Activated naive CD4-positive, alpha-beta T cell treated with anti-CD3 and anti-CD28 coated beads for 36 hours (primary cell): ENCODE data around the gene METTL16. TPM values are rescaled to one million over a fixed set of nuclear protein-coding genes. Genes with fewer than 3 reads are reported as not detected.
"Not testable (repeated sequence)": the region's sequence is repeated elsewhere in the genome, so short reads cannot be mapped to it uniquely, and the experiment has no call there.

ENCODE experiments used
- CTCF ChIA-PET: fragments of 350-600 bp; sonication (Branson Sonifier 250); formaldehyde crosslinking; loops from one replicate; lab custom pipeline; 2021; ENCODE audit warnings: antibody characterized with exemption; lab: Charles Lee
- DNase-seq: peaks from one replicate; pipeline ENCODE4 v3.0.0-alpha.2; 2020
- H3K27ac Mint-ChIP-seq: one replicate; pipeline ENCODE4 v1.8.0; 2021; ENCODE audit warnings: mild to moderate bottlenecking, mixed read lengths
- H3K27me3 Mint-ChIP-seq: one replicate; pipeline ENCODE4 v1.8.0; 2021; ENCODE audit warnings: low read depth, mixed read lengths
- H3K36me3 Mint-ChIP-seq: one replicate; pipeline ENCODE4 v1.8.0; 2021; ENCODE audit warnings: low read depth, mixed read lengths
- H3K4me1 Mint-ChIP-seq: one replicate; pipeline ENCODE4 v1.8.0; 2021; ENCODE audit warnings: low read depth, mixed read lengths
- H3K4me3 Mint-ChIP-seq: one replicate; pipeline ENCODE4 v1.8.0; 2021; ENCODE audit warnings: mild to moderate bottlenecking, moderate library complexity, mixed read lengths
- H3K9me3 Mint-ChIP-seq: one replicate; pipeline ENCODE4 v1.8.0; 2021; ENCODE audit warnings: mixed read lengths
- intact Hi-C: fragments of 100-400 bp; cut with micrococcal nuclease; formaldehyde crosslinking; loops from one replicate; pipeline ENCODE4 v1.15.1; 2023
- total RNA-seq, 2 experiments: library from RNA; stranded (reverse); gene quantifications; one replicate each; pipeline ENCODE4 v1.2.3, GENCODE V29; 2021

Gene METTL16
- total RNA-seq, 2 experiments from 2014 or later, result 44.8 to 45.5 TPM

GRCh38 chr17:2489286-2489685 is 22.4 kb downstream of the METTL16 start:
- H3K27me3 Mint-ChIP-seq, CTCF ChIA-PET, intact Hi-C loops, H3K4me3 Mint-ChIP-seq, DNase-seq, H3K27ac Mint-ChIP-seq, H3K9me3 Mint-ChIP-seq: not testable (repeated sequence)
- H3K36me3 Mint-ChIP-seq, result peaks cover 10% of the 10 kb centered on the region
- H3K4me1 Mint-ChIP-seq, result peaks cover 32% of the 10 kb centered on the region

- CTCF ChIA-PET, result interaction anchor here (1.1 kb wide), 1 partner anchor 105 kb away, joined by 3 read pairs; no protein-coding TSS in a partner anchor
- H3K4me3 Mint-ChIP-seq, result no peak overlapping the region
- H3K4me1 Mint-ChIP-seq, result peaks cover 49% of the 10 kb centered on the region
- DNase-seq, result no peak
- no peaks in the 10 kb centered on the region for H3K27me3 Mint-ChIP-seq
- intact Hi-C loops, result no loop called here
- H3K27ac Mint-ChIP-seq, result no peak overlapping the region
- H3K36me3 Mint-ChIP-seq, result peaks cover 5% of the 10 kb centered on the region
- no peaks in the 10 kb centered on the region for H3K9me3 Mint-ChIP-seq
Observed at GRCh38 chr17:2487306-2487705, 24.4 kb downstream of the METTL16 start.

- H3K36me3 Mint-ChIP-seq, DNase-seq, H3K4me3 Mint-ChIP-seq, intact Hi-C loops, H3K9me3 Mint-ChIP-seq, CTCF ChIA-PET, H3K27ac Mint-ChIP-seq, H3K27me3 Mint-ChIP-seq: not testable (repeated sequence)
- peaks cover 52% of the 10 kb centered on the region for H3K4me1 Mint-ChIP-seq
Observed at GRCh38 chr17:2486709-2487108, 25.0 kb downstream of the METTL16 start.

GRCh38 chr17:2485970-2486369 is 25.7 kb downstream of the METTL16 start:
- CTCF ChIA-PET, result no interaction called here
- no peak overlapping the region for H3K27ac Mint-ChIP-seq
- no peak for DNase-seq
- H3K4me1 Mint-ChIP-seq, result peaks cover 50% of the 10 kb centered on the region
- no peak overlapping the region for H3K4me3 Mint-ChIP-seq
- H3K36me3 Mint-ChIP-seq, result peaks cover 3% of the 10 kb centered on the region
- no peaks in the 10 kb centered on the region for H3K27me3 Mint-ChIP-seq
- H3K9me3 Mint-ChIP-seq, result no peaks in the 10 kb centered on the region
- intact Hi-C loops, result no loop called here

DNA sequence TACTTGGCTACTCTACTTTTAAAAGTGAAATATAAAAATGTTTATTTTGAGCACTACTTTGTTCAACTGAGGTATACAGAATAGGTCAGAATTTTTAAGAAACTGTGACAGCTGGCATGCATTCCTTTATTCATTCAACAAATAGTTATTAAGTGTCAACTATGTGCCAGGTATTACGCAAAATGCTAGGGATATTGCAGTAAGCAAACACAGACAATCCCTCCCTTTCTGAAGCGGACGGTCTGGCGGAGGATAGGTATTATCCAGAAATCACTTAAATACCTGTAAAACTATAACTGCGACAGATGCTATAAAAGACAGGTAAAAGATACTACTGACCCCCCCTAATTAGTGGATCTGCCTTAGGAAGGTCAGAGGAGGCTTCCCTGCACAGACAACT is 26.1 kb downstream of the METTL16 start:
- Mint-ChIP-seq H3K36me3 (peaks cover 1% of the 10 kb centered on the region), H3K4me1 (peaks cover 48% of the 10 kb centered on the region), H3K9me3 (no peaks in the 10 kb centered on the region), H3K27ac (no peak overlapping the region), H3K4me3 (no peak overlapping the region), H3K27me3 (no peaks in the 10 kb centered on the region)
- intact Hi-C loops, result no loop called here
- DNase-seq, result no peak
- CTCF ChIA-PET, result no interaction called here

DNA sequence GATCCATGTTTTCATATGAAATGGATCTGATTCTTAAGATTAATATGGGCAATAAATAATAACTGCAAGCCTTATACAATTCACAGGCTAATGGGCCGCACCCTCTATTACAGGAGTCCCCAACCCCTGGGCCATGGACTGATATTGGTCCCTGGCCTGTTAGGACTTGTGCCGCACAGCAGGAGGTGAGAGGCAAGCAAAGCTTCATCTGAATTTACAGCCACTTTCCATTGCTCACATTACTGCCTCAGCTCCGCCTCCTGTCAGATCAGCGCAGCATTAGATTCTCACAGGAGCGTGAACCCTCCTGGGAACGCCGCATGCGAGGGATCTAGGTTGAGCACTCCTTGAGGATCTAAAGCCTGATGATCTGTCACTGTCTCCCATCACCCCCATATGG is 26.8 kb downstream of the METTL16 start:
- H3K27ac Mint-ChIP-seq, result no peak overlapping the region
- peaks cover 1% of the 10 kb centered on the region for H3K36me3 Mint-ChIP-seq
- H3K27me3 Mint-ChIP-seq, result no peaks in the 10 kb centered on the region
- CTCF ChIA-PET, result no interaction called here
- no peaks in the 10 kb centered on the region for H3K9me3 Mint-ChIP-seq
- intact Hi-C loops, result no loop called here
- DNase-seq, result no peak
- no peak overlapping the region for H3K4me3 Mint-ChIP-seq
- peaks cover 48% of the 10 kb centered on the region for H3K4me1 Mint-ChIP-seq

DNA sequence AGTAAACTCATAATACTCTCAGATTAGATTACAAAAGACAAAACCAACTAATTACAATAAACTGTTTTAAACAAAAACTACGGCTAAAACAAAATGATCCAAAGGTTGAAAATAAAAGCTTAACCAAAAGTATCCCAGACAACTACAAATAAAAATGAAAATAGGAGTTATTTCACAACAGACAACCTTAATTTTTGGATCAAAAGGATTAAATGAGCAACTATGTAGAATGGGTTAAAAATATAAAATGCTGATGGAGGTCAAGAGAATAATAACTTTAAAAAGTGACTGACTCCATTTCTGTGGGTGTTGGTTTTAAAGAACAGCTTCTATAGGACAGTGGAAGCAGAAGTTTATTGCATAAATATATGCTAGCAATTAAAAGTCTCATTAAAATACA is 28.6 kb downstream of the METTL16 start:
- H3K4me1 Mint-ChIP-seq, result peaks cover 41% of the 10 kb centered on the region
- H3K4me3 Mint-ChIP-seq, result no peak overlapping the region
- DNase-seq, result no peak
- CTCF ChIA-PET, result interaction anchor here (0.6 kb wide), 1 partner anchor 1665 kb away, joined by 3 read pairs; no protein-coding TSS in a partner anchor
- no peak overlapping the region for H3K27ac Mint-ChIP-seq
- intact Hi-C loops, result no loop called here
- no peaks in the 10 kb centered on the region for H3K9me3 Mint-ChIP-seq
- H3K27me3 Mint-ChIP-seq, result no peaks in the 10 kb centered on the region
- peaks cover 4% of the 10 kb centered on the region for H3K36me3 Mint-ChIP-seq

DNA sequence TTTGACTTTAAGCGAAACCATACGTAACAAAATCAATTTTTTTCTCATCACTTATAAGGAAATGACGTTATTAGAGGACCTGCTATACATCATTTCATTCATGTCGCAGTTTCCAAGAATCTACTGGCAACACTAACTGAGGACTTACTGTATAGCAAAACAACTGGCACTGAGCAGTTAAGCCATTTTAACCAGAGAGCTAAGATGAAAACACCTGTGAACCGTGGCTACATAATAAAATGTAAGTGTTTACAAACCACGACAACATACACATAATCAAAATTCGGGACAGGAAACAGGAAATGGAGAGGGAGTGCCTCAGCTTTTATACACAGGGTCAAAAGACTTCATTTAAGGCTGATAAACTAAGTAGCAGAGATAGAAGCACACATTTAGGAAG is 29.5 kb downstream of the METTL16 start:
- H3K9me3 Mint-ChIP-seq, result no peaks in the 10 kb centered on the region
- DNase-seq, result no peak
- peaks cover 39% of the 10 kb centered on the region for H3K4me1 Mint-ChIP-seq
- no peak overlapping the region for H3K4me3 Mint-ChIP-seq
- H3K36me3 Mint-ChIP-seq, result peaks cover 8% of the 10 kb centered on the region
- CTCF ChIA-PET, result no interaction called here
- intact Hi-C loops, result no loop called here
- H3K27me3 Mint-ChIP-seq, result no peaks in the 10 kb centered on the region
- H3K27ac Mint-ChIP-seq, result peak overlapping the region; percentile 61

DNA sequence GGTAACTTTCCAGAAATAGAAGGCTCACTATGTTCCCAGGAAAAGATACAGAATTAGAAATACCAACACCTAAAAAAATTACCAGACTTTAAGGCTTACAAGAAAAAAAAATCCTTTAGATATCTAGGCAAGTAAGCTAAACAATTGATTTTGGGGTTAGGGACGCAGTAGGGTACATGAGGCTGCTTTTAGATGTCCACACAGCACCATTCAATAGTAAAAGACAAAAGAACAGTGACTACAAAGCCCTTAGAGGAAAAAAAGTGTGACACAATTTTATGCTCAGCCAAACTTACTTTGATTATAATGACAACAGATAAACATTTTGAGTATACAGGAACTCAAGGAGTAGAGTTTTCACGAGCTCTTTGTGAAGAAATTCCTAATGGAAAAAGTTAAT is 29.9 kb downstream of the METTL16 start:
- Mint-ChIP-seq H3K4me3 (no peak overlapping the region), H3K4me1 (peaks cover 35% of the 10 kb centered on the region), H3K9me3 (no peaks in the 10 kb centered on the region), H3K27ac (no peak overlapping the region), H3K36me3 (peaks cover 9% of the 10 kb centered on the region), H3K27me3 (no peaks in the 10 kb centered on the region)
- CTCF ChIA-PET, result no interaction called here
- DNase-seq, result no peak
- intact Hi-C loops, result no loop called here

GRCh38 chr17:2478458-2478857 is 33.2 kb downstream of the METTL16 start:
- no peaks in the 10 kb centered on the region for H3K27me3 Mint-ChIP-seq
- no peak for DNase-seq
- peaks cover 17% of the 10 kb centered on the region for H3K4me1 Mint-ChIP-seq
- CTCF ChIA-PET, result no interaction called here
- H3K27ac Mint-ChIP-seq, result no peak overlapping the region
- H3K9me3 Mint-ChIP-seq, result no peaks in the 10 kb centered on the region
- intact Hi-C loops, result no loop called here
- H3K36me3 Mint-ChIP-seq, result peaks cover 27% of the 10 kb centered on the region
- no peak overlapping the region for H3K4me3 Mint-ChIP-seq

- intact Hi-C loops, result no loop called here
- CTCF ChIA-PET, result no interaction called here
- peaks cover 33% of the 10 kb centered on the region for H3K36me3 Mint-ChIP-seq
- H3K9me3 Mint-ChIP-seq, result no peaks in the 10 kb centered on the region
- no peak for DNase-seq
- H3K27ac Mint-ChIP-seq, result no peak overlapping the region
- H3K4me1 Mint-ChIP-seq, result no peaks in the 10 kb centered on the region
- no peaks in the 10 kb centered on the region for H3K27me3 Mint-ChIP-seq
- no peak overlapping the region for H3K4me3 Mint-ChIP-seq
Observed at GRCh38 chr17:2475056-2475455, 36.6 kb downstream of the METTL16 start.

DNA sequence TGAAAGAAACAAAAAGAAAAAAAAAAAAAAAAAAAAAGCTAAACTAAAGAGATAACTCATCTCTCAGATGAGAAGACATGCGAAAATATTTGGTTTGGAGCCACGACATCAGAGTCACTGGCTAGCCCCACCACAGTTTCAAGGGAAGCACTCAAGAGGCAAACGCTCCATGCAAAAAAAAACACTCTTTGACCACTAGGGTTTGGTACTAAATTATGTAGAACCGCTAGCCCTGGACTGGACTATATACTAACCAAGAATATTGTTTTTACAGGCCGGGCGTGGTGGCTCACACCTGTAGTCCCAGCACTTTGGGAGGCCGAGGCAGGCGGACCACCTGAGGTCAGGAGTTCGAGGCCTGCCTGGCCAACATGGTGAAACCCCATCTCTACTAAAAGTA is 37.3 kb downstream of the METTL16 start:
- H3K36me3 Mint-ChIP-seq, result peaks cover 35% of the 10 kb centered on the region
- CTCF ChIA-PET, result interaction anchor here (0.7 kb wide), 1 partner anchor 1351 kb away, joined by 3 read pairs; no protein-coding TSS in a partner anchor
- H3K27ac Mint-ChIP-seq, result no peak overlapping the region
- H3K9me3 Mint-ChIP-seq, result no peaks in the 10 kb centered on the region
- no peak overlapping the region for H3K4me3 Mint-ChIP-seq
- intact Hi-C loops, result no loop called here
- no peak for DNase-seq
- no peaks in the 10 kb centered on the region for H3K27me3 Mint-ChIP-seq
- no peaks in the 10 kb centered on the region for H3K4me1 Mint-ChIP-seq

DNA sequence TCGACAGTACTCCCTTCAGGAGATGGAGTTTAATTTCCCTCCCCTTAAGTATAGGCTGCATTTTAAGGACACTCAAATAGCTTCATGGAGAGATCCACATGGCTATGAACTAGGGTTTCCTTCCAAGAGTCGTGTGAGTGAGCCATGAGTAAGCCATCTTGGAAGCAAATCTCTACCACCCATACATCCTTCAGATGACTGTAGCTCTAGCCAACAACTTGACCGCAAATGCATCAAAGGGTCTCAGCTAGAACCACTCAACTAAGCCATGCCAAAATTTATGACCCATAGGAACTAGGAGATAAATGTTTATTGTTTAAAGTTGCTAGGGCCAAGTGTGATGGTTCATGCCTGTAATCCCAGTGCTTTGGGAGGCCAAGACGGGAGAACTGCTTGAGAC is 43.4 kb downstream of the METTL16 start:
- Mint-ChIP-seq H3K4me1 (no peaks in the 10 kb centered on the region), H3K4me3 (no peak overlapping the region), H3K27me3 (no peaks in the 10 kb centered on the region), H3K36me3 (peaks cover 27% of the 10 kb centered on the region), H3K9me3 (no peaks in the 10 kb centered on the region), H3K27ac (no peak overlapping the region)
- CTCF ChIA-PET, result no interaction called here
- no peak for DNase-seq
- intact Hi-C loops, result no loop called here
